ENCODE data around the gene CEP170B.
A peak's percentile ranks its signal among the peaks of the same experiment; 100 is the strongest.

CEP170B gene

DNA sequence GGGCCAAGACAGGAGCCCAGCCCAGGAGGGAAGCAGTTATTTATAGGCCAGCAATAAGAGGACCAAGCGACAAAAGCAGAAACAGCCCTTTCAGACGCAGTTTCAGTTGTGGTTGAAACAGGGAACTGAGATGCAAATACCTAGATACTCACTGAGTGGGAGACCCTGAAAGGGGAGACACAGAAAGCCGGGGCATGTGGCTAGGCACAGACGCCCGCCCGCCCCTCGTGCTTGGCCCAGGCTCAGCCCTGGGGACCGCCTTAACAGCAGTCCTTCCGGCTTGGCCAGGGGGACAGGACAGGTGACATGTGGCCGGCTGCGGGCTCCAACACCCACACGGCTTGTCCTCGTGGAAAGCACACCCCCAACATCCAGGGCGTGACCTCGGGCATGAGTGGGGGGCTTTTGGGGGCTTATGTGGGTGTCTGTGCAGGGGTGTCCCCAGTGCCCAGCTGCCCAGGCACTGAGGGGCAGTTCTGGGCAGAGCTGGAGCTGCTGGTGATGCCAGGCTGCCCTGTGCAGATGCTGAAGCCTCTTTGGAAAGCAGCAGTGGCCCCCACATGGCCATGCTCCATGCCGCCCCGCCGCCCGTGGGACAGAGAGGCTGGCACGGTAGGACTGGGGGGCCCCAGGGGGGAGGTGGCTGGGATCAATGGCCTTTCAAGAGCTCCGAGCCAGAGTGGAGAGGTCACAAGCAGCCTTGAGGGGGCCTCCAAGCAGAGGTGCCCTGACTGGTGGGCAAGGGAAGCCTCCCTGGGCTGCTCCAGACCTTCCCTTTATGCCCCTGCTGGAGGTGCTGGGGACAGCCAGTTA is 61.8 kb downstream of the CEP170B start:
- H3K9me3 Mint-ChIP-seq, result no peaks in the 10 kb centered on the region
- peaks cover 57% of the 10 kb centered on the region for H3K4me1 Mint-ChIP-seq (ENCODE audit: low read depth)
- peak overlapping the region; percentile 59 for H3K27ac Mint-ChIP-seq
- H3K27me3 Mint-ChIP-seq, result peaks cover 21% of the 10 kb centered on the region
- H3K36me3 Mint-ChIP-seq (ENCODE audit: low read depth), result no peaks in the 10 kb centered on the region
- peak overlapping the region; percentile 30 for H3K4me3 Mint-ChIP-seq
- intact Hi-C loops (cut with micrococcal nuclease), result no loop called here

- no peaks in the 10 kb centered on the region for H3K9me3 Mint-ChIP-seq
- peaks cover 57% of the 10 kb centered on the region for H3K4me1 Mint-ChIP-seq (ENCODE audit: low read depth)
- H3K27ac Mint-ChIP-seq, result no peak overlapping the region
- intact Hi-C loops (cut with micrococcal nuclease), result no loop called here
- H3K36me3 Mint-ChIP-seq (ENCODE audit: low read depth), result no peaks in the 10 kb centered on the region
- peak overlapping the region; percentile 30 for H3K4me3 Mint-ChIP-seq
- H3K27me3 Mint-ChIP-seq, result peaks cover 25% of the 10 kb centered on the region
Measured at GRCh38 chr14:104927432-104927816, 62.4 kb downstream of the CEP170B start.

DNA sequence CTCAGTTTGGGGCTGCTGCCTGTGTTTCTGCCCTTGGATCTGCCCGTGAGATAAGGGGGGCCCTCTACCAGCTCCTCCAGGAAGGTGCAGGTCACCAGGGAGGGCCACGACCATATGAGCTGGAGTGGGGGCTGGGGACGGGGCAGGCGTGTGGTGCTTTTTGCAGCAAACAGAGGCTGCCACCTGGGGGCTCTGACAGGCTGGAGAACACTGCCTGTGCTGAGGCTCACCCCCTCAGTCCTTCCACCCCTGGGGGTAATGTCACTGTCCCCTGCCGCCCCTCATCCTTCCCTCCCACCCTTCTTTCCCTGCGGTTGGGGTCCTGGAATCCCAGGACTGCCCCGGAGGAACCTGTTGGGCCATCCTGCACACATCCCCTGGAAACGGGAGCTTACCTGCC is 62.8 kb downstream of the CEP170B start:
- Mint-ChIP-seq H3K27me3 (peaks cover 27% of the 10 kb centered on the region), H3K27ac (no peak overlapping the region), H3K36me3 (ENCODE audit: low read depth) (no peaks in the 10 kb centered on the region), H3K4me3 (no peak overlapping the region), H3K9me3 (no peaks in the 10 kb centered on the region), H3K4me1 (ENCODE audit: low read depth) (peaks cover 58% of the 10 kb centered on the region)
- intact Hi-C loops (cut with micrococcal nuclease), result no loop called here

GRCh38 chr14:104928391-104929133 is 63.5 kb downstream of the CEP170B start:
- H3K27ac Mint-ChIP-seq, result no peak overlapping the region
- peaks cover 29% of the 10 kb centered on the region for H3K27me3 Mint-ChIP-seq
- H3K36me3 Mint-ChIP-seq (ENCODE audit: low read depth), result no peaks in the 10 kb centered on the region
- intact Hi-C loops (cut with micrococcal nuclease), result no loop called here
- peaks cover 60% of the 10 kb centered on the region for H3K4me1 Mint-ChIP-seq (ENCODE audit: low read depth)
- H3K4me3 Mint-ChIP-seq, result no peak overlapping the region
- no peaks in the 10 kb centered on the region for H3K9me3 Mint-ChIP-seq

- no peak overlapping the region for H3K27ac Mint-ChIP-seq
- intact Hi-C loops (cut with micrococcal nuclease), result no loop called here
- H3K4me1 Mint-ChIP-seq (ENCODE audit: low read depth), result peaks cover 50% of the 10 kb centered on the region
- H3K9me3 Mint-ChIP-seq, result no peaks in the 10 kb centered on the region
- no peak overlapping the region for H3K4me3 Mint-ChIP-seq
- no peaks in the 10 kb centered on the region for H3K36me3 Mint-ChIP-seq (ENCODE audit: low read depth)
- H3K27me3 Mint-ChIP-seq, result peaks cover 35% of the 10 kb centered on the region
Measured at GRCh38 chr14:104929268-104930230, 64.5 kb downstream of the CEP170B start.

GRCh38 chr14:104930526-104931303 is 65.6 kb downstream of the CEP170B start:
- Mint-ChIP-seq H3K4me1 (ENCODE audit: low read depth) (peaks cover 38% of the 10 kb centered on the region), H3K36me3 (ENCODE audit: low read depth) (no peaks in the 10 kb centered on the region), H3K27ac (no peak overlapping the region), H3K4me3 (no peak overlapping the region), H3K27me3 (peaks cover 46% of the 10 kb centered on the region), H3K9me3 (no peaks in the 10 kb centered on the region)
- intact Hi-C loops (cut with micrococcal nuclease), result no loop called here

DNA sequence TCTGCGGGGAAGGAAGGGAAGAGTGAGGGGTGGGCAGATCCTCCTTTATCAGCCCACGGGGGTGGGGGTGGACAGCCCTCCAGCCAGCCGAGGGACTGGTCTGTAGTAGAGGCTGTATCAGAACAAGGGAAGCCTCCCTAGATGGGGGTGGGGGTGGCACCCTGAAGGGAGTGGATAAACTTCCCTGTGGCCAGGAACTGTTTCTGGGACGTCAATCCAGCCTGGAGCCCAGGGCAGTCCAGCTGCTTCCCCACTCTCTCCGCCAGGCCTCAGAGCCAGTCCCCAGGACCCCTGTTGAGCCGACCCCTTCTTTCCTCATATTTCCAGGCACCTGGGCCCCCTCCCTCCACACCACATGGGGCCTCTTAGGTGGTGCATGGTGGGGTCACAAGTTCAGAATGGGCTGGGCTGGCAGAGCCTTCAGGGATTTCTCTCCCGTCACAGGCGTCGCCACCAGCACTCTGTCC is 66.3 kb downstream of the CEP170B start:
- Mint-ChIP-seq H3K4me3 (no peak overlapping the region), H3K4me1 (ENCODE audit: low read depth) (peaks cover 32% of the 10 kb centered on the region)

GRCh38 chr14:104931771-104932675 is 67.0 kb downstream of the CEP170B start:
- peaks cover 59% of the 10 kb centered on the region for H3K27me3 Mint-ChIP-seq
- no peak overlapping the region for H3K4me3 Mint-ChIP-seq
- H3K36me3 Mint-ChIP-seq (ENCODE audit: low read depth), result no peaks in the 10 kb centered on the region
- no peak overlapping the region for H3K27ac Mint-ChIP-seq
- H3K4me1 Mint-ChIP-seq (ENCODE audit: low read depth), result peaks cover 25% of the 10 kb centered on the region
- intact Hi-C loops (cut with micrococcal nuclease), result no loop called here
- no peaks in the 10 kb centered on the region for H3K9me3 Mint-ChIP-seq

More for the DNA sequence above, 66.3 kb downstream of the CEP170B start:
- Mint-ChIP-seq H3K36me3 (ENCODE audit: low read depth) (no peaks in the 10 kb centered on the region), H3K27me3 (peaks cover 52% of the 10 kb centered on the region), H3K27ac (no peak overlapping the region), H3K9me3 (no peaks in the 10 kb centered on the region)
- intact Hi-C loops (cut with micrococcal nuclease), result no loop called here

DNA sequence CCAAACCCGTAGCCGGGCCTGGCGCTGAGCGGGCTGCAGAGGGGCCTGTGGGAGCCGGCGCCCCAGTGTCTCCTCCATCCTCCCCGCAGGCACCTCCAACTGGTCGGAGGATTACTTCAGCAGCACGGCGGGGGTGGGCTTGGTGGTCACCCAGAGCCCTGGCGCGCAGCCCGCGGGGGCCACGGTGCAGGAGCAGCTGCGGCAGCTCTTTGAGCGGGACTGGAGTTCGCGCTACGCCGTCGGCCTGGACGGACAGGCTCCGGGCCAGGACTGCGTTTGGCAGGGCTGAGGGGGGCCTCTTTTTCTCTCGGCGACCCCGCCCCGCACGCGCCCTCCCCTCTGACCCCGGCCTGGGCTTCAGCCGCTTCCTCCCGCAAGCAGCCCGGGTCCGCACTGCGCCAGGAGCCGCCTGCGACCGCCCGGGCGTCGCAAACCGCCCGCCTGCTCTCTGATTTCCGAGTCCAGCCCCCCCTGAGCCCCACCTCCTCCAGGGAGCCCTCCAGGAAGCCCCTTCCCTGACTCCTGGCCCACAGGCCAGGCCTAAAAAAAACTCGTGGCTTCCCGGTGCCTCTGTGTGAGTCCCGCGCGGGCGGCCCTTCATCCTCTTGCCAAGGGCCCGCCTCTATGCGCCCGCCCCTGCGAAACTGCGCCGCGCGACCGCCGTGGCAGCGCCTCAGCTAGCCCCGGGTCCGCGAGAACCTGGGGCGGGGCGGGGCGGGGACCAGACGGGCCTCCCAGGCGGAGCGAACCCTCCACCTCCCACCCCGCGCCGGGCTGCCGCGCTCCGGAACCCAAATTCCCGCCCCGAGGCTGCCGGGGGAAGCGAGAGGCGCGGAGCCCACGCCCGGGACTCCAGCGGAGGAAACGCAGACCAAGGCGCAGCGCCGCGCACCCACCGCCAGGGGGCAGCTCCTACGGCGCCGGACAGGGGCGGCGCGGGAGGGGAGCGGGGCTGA is 67.9 kb downstream of the CEP170B start:
- peak overlapping the region; percentile 73 for H3K27ac Mint-ChIP-seq
- H3K4me3 Mint-ChIP-seq, result peak overlapping the region; percentile 76
- H3K4me1 Mint-ChIP-seq (ENCODE audit: low read depth), result peaks cover 16% of the 10 kb centered on the region
- no peaks in the 10 kb centered on the region for H3K9me3 Mint-ChIP-seq
- peaks cover 62% of the 10 kb centered on the region for H3K27me3 Mint-ChIP-seq
- no peaks in the 10 kb centered on the region for H3K36me3 Mint-ChIP-seq (ENCODE audit: low read depth)
- intact Hi-C loops (cut with micrococcal nuclease), result no loop called here

DNA sequence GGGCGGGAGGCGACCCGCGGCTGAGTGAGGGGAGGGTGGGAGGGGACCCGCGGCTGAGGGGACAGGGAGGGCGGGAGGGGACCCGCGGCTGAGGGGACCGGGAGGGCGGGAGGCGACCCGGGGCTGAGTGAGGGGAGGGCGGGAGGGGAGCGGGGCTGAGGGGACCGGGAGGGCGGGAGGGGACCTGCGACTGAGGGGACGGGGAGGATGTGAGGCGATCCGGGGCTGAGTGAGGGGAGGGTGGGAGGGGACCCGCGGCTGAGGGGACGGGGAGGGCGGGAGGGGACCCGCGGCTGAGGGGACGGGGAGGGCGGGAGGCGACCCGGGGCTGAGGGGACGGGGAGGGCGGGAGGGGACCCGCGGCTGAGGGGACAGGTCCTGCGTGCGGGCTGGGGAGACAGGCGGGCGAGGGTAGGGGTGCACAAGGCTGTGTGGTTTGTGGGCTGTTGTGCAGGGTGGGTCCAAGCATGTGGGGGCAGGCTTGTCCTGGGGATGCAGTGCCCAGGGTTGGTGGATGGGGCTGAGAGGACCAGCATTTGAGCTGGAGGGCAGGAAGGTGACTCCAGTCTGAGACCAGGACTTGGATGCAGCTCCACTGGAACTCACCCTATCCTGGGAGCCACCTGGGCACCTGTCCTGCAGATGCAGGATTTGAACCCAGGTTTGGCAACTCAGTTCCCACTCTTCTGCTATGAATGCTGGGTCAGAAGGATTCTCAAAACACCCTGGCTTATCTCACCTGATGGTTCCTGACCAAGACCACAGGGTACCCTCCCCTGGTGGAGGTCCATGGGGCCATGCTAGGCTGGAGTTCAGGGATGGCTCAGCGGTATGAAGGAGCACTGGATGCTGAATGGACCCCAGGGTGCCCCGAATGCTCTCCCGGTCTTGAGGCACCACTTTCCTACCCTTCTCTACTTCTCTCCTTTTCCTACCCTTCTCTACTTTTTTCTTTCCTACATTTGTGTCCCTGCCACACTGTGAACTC is 69.0 kb downstream of the CEP170B start:
- Mint-ChIP-seq H3K4me1 (ENCODE audit: low read depth) (peaks cover 13% of the 10 kb centered on the region), H3K4me3 (peak overlapping the region; percentile 17), H3K27me3 (peaks cover 64% of the 10 kb centered on the region), H3K36me3 (ENCODE audit: low read depth) (no peaks in the 10 kb centered on the region), H3K9me3 (no peaks in the 10 kb centered on the region), H3K27ac (peak overlapping the region; percentile 73)
- intact Hi-C loops (cut with micrococcal nuclease), result no loop called here
